GM12878 (cell line): ENCODE data around the gene NKD1. TPM values are rescaled to one million over a fixed set of nuclear protein-coding genes. Genes with fewer than 3 reads are reported as not detected.

Source experiments
- ATAC-seq: fragments of 200-7000 bp; cut with Tn5 transposase; 3 replicates; pipeline ENCODE4 v1.9.1; 2020; ENCODE audit warnings: mild to moderate bottlenecking, moderate library complexity
- BruUV-seq: library from RNA; stranded (reverse); fragments of 400-500 nt; replicated peaks from 2 replicates; lab custom pipeline; 2021; lab: Mats Ljungman, UMichigan
- CTCF ChIA-PET: fragments of 300-600 bp; sonication (Branson Sonifier 250); formaldehyde crosslinking; extraction: SDS; loops from one replicate; lab custom pipeline; 2021; ENCODE audit warnings: inconsistent platforms; lab: Yijun Ruan, JAX
- POLR2A ChIA-PET: fragments of 350-600 bp; formaldehyde crosslinking; extraction: SDS; loops from one replicate; lab custom pipeline; 2021; ENCODE audit warnings: inconsistent platforms; lab: Charles Lee
- RAD21 ChIA-PET: fragments of 300-600 bp; sonication (Branson Sonifier 250); formaldehyde crosslinking; loops from one replicate; lab custom pipeline; 2023; ENCODE audit warnings: antibody characterized with exemption; ENCODE audit not compliant: unreplicated experiment; lab: Charles Lee
- SMC1A ChIA-PET: fragments of 300-600 bp; sonication (Branson Sonifier 250); formaldehyde crosslinking; loops from one replicate; lab custom pipeline; 2023; ENCODE audit not compliant: unreplicated experiment, uncharacterized antibody; lab: Charles Lee
- DNase-seq: peaks from one replicate; pipeline ENCODE4 v3.0.0-alpha.2; 2011; ENCODE audit warnings: low read depth, low spot score
- FAIRE-seq: peaks from 3 replicates; lab custom pipeline; 2011; peaks lifted over from hg19 to GRCh38; lab: Jason Lieb, UNC
- H2AFZ ChIP-seq: 2 replicates; pipeline ENCODE4 v1.6.0; 2011; ENCODE audit warnings: low read depth, low read length, control low read depth; ENCODE audit not compliant: control insufficient read depth
- H3K27ac ChIP-seq: 2 replicates; pipeline ENCODE4 v1.5.1; 2011; ENCODE audit warnings: control low read depth; ENCODE audit not compliant: control insufficient read depth, insufficient read depth
- H3K27me3 ChIP-seq, 2 experiments: replicated peaks in 1 of 2; 2 replicates each; pipeline versions ENCODE4 v1.6.0 to v1.6.1; 2011; ENCODE audit warnings: low read length in 1 of 2; ENCODE audit not compliant: control insufficient read depth in 2 of 2, insufficient read depth in 2 of 2
- H3K36me3 ChIP-seq, 2 experiments: 2 replicates each; pipeline ENCODE4 v1.5.1; 2011; ENCODE audit warnings: low read length in 1 of 2; ENCODE audit not compliant: control insufficient read depth in 2 of 2, insufficient read depth in 2 of 2
- H3K4me1 ChIP-seq: 2 replicates; pipeline ENCODE4 v1.6.1; 2011; ENCODE audit warnings: mild to moderate bottlenecking, low read length, moderate library complexity, mixed read lengths; ENCODE audit not compliant: control insufficient read depth, insufficient read depth
- H3K4me2 ChIP-seq: 2 replicates; pipeline ENCODE4 v1.6.0; 2011; ENCODE audit warnings: control low read depth; ENCODE audit not compliant: control insufficient read depth, insufficient read depth
- H3K4me3 ChIP-seq: fragments of 200-600 bp; sonication (generic); 2 replicates; pipeline ENCODE4 v1.5.1; 2016
- H3K79me2 ChIP-seq: 2 replicates; pipeline ENCODE4 v1.6.0; 2011; ENCODE audit warnings: low read length; ENCODE audit not compliant: control insufficient read depth, insufficient read depth
- H3K9ac ChIP-seq: 2 replicates; pipeline ENCODE4 v1.8.0; 2011; ENCODE audit warnings: low read length, control low read depth, mixed read lengths; ENCODE audit not compliant: control insufficient read depth, insufficient read depth
- H3K9me3 ChIP-seq: replicated peaks from 3 replicates; pipeline ENCODE4 v1.5.1; 2011; ENCODE audit warnings: mild to moderate bottlenecking, low read length; ENCODE audit not compliant: control insufficient read depth, insufficient read depth
- H4K20me1 ChIP-seq: 2 replicates; pipeline ENCODE4 v1.6.0; 2011; ENCODE audit not compliant: control insufficient read depth, insufficient read depth
- BCLAF1 ChIP-seq: fragments of 450-650 bp; IDR thresholded peaks from 2 replicates; pipeline ENCODE4 v1.6.1; 2017; ENCODE audit warnings: antibody characterized with exemption, mild to moderate bottlenecking, moderate library complexity
- BMI1 ChIP-seq: fragments of 450-650 bp; IDR thresholded peaks from 2 replicates; pipeline ENCODE4 v1.6.1; 2016; ENCODE audit warnings: mild to moderate bottlenecking, moderate library complexity, borderline replicate concordance
- CEBPB ChIP-seq, 2 experiments: fragments of 150-350 bp in 1 of 2; IDR thresholded peaks; 2 replicates each; pipeline ENCODE4 v1.6.1; 2012 to 2014; ENCODE audit warnings: low read depth in 2 of 2, low read length in 2 of 2, borderline replicate concordance in 1 of 2, inconsistent platforms in 1 of 2
- EP300 ChIP-seq, 2 experiments: fragments of 150-350 bp in 1 of 2; IDR thresholded peaks; 2 replicates each; pipeline ENCODE4 v1.6.1; 2011 to 2012; ENCODE audit warnings: low read depth in 2 of 2, low read length in 2 of 2, borderline replicate concordance in 1 of 2, improper control_type of control experiment in 1 of 2, inconsistent platforms in 1 of 2; ENCODE audit not compliant: control insufficient read depth in 1 of 2
- HDAC2 ChIP-seq: fragments of 200-600 bp; sonication (generic); IDR thresholded peaks from 2 replicates; pipeline ENCODE4 v1.6.1; 2017
- JUNB ChIP-seq: IDR thresholded peaks from 2 replicates; pipeline ENCODE4 v1.6.1; 2016; ENCODE audit warnings: antibody characterized with exemption, mild to moderate bottlenecking
- MEF2B ChIP-seq: fragments of 450-650 bp; IDR thresholded peaks from 2 replicates; pipeline ENCODE4 v1.6.1; 2018; ENCODE audit warnings: mild to moderate bottlenecking, moderate library complexity; ENCODE audit not compliant: partially characterized antibody, poor library complexity, severe bottlenecking
- NFXL1 ChIP-seq: fragments of 450-650 bp; IDR thresholded peaks from 2 replicates; pipeline ENCODE4 v1.6.1; 2017; ENCODE audit warnings: antibody characterized with exemption, mild to moderate bottlenecking, borderline replicate concordance
- NFYB ChIP-seq: IDR thresholded peaks from 2 replicates; pipeline ENCODE4 v1.6.1; 2011; ENCODE audit warnings: low read depth, mild to moderate bottlenecking, low read length, improper control_type of control experiment, moderate library complexity; ENCODE audit not compliant: insufficient read depth
- PAX5 ChIP-seq: IDR thresholded peaks from 2 replicates; pipeline ENCODE4 v1.6.1; 2011; ENCODE audit warnings: low read depth, low read length, borderline replicate concordance
- PAX8 ChIP-seq: fragments of 450-650 bp; IDR thresholded peaks from 2 replicates; pipeline ENCODE4 v1.6.1; 2017; ENCODE audit warnings: mild to moderate bottlenecking, moderate library complexity
- POU2F2 ChIP-seq: IDR thresholded peaks from 3 replicates; pipeline ENCODE4 v1.6.1; 2011; ENCODE audit warnings: low read depth, mild to moderate bottlenecking, low read length, borderline replicate concordance
- RAD51 ChIP-seq: fragments of 450-650 bp; IDR thresholded peaks from 2 replicates; pipeline ENCODE4 v1.6.1; 2016; ENCODE audit warnings: moderate library complexity, mild to moderate bottlenecking, inconsistent platforms
- SMAD5 ChIP-seq: IDR thresholded peaks from 2 replicates; pipeline ENCODE4 v1.6.1; 2016; ENCODE audit warnings: antibody characterized with exemption, low read depth
- SMARCA5 ChIP-seq: fragments of 450-650 bp; IDR thresholded peaks from 2 replicates; pipeline ENCODE4 v1.6.1; 2017; ENCODE audit warnings: mild to moderate bottlenecking
- STAT1 ChIP-seq: fragments of 450-650 bp; conservative IDR thresholded peaks from 2 replicates; pipeline ENCODE4 v1.6.1; 2014; ENCODE audit warnings: antibody characterized with exemption, mild to moderate bottlenecking
- TARDBP ChIP-seq: IDR thresholded peaks from 2 replicates; pipeline ENCODE4 v1.6.1; 2016; ENCODE audit warnings: borderline replicate concordance
- ZBED1 ChIP-seq: IDR thresholded peaks from 2 replicates; pipeline ENCODE4 v1.6.1; 2016; ENCODE audit warnings: borderline replicate concordance
- ZNF207 ChIP-seq: fragments of 450-650 bp; IDR thresholded peaks from 2 replicates; pipeline ENCODE4 v1.6.1; 2014; ENCODE audit warnings: antibody characterized with exemption, mild to moderate bottlenecking, borderline replicate concordance
- WGBS: methylation state at CpG from one replicate; pipeline ENCODE4 v1.1.6; 2016; ENCODE audit warnings: low lambda C conversion rate; ENCODE audit not compliant: insufficient replicate concordance, insufficient coverage; ENCODE audit errors: missing lambda C conversion rate; 5-methylcytosine and 5-hydroxymethylcytosine counted together
- in situ Hi-C: fragments of 300-500 bp; cut with MboI; formaldehyde crosslinking; loops from 9 replicates; pipeline ENCODE4 v1.14.3; 2018; ENCODE audit warnings: mixed read lengths
- intact Hi-C: fragments of 100-400 bp; cut with micrococcal nuclease; formaldehyde crosslinking; loops from one replicate; pipeline ENCODE4 v1.14.2; 2022; ENCODE audit not compliant: unreplicated experiment
- polyA plus RNA-seq, 11 experiments: library from polyadenylated mRNA; depleted of rRNA in 4 of 11; unstranded in 6 of 11; stranded (reverse) in 5 of 11; fragments of >200 nt; fragmentation: Nextera tagmentation in 4 of 11; fragmentation: Illumina TruSeq in 1 of 11; extraction: Ambion mirVana in 4 of 11; extraction: Trizol in 1 of 11; gene quantifications; 1 replicate in 1 of 11; 2 replicates in 10 of 11; pipeline versions ENCODE4 v1.2.1 to v1.2.3, GENCODE V29; 2011 to 2016; ENCODE audit warnings: inconsistent platforms in 2 of 11, missing spikeins in 2 of 11, low read depth in 1 of 11
- total RNA-seq, 4 experiments: library from RNA; depleted of rRNA in 3 of 4; stranded (reverse); fragments of >200 nt in 3 of 4; fragmentation: Illumina TruSeq in 1 of 4; extraction: Trizol in 1 of 4; gene quantifications; 2 replicates each; pipeline versions ENCODE4 v1.2.1 to v1.2.3, GENCODE V29; 2013 to 2021
- TF ChIP-seq, protein P1 (sequence below): fragments of 450-650 bp; IDR thresholded peaks from 2 replicates; pipeline ENCODE4 v1.6.1; 2018; ENCODE audit warnings: mild to moderate bottlenecking, low read depth, moderate library complexity; ENCODE audit not compliant: partially characterized antibody

NKD1 gene
- total and polyA plus RNA-seq, 10 of the 15 experiments (the other 5 are each of a cell fraction or from before 2014, with no cell fraction given): under 0.01 to 0.49 (median 0.04) TPM; not detected in 2

DNA sequence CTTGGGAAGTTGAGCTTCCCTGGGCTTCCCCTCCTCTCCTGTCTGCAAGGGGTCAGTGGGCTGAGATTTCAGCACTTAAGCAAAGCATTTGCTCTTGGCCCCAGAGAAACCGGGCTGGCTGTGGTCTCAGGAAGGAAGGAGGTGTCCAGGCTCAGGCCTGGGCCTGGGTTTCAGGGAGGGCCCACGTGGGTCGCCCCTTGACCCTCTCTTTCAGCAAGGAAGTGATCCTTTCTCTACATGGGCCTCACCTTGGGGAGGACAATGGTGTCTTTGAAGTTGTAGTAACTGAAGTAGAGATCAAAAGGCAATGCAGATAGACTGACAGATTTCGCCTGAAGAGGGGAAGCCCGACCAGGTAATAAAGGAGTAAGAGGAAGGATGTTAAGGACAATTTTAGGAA, 147.9 kb downstream of the NKD1 start:
- H3K4me2 ChIP-seq: peak overlapping the region; percentile 100
- in situ Hi-C loops (no loop called here), intact Hi-C loops (loop anchor here (1.0 to 5.0 kb wide), 2 partner anchors 12 to 419 kb away; no protein-coding TSS in a partner anchor)
- peaks cover 65% of the 10 kb centered on the region for H3K79me2 ChIP-seq
- peaks cover 0 to 3% of the 10 kb centered on the region in 2 experiments; a peak in 1 of 4 replicates for H3K36me3 ChIP-seq
- H3K4me1 ChIP-seq: peaks cover 57% of the 10 kb centered on the region
- ChIA-PET RAD21 (interaction anchor here (0.7 to 9.9 kb wide), 9 partner anchors 12 to 110 kb away, joined by 3 to 121 read pairs (median 28); partner anchors contain the start of genes CYLD and SNX20), SMC1A (interaction anchor here (1.3 to 8.3 kb wide), 8 partner anchors 13 to 49 kb away, joined by 5 to 190 read pairs (median 22); partner anchors contain the start of genes CYLD and SNX20), CTCF (interaction anchor here (0.7 to 9.4 kb wide), 11 partner anchors 11 to 109 kb away, joined by 3 to 86 read pairs (median 10); partner anchors contain the start of gene CYLD), POLR2A (interaction anchor here (0.6 to 8.3 kb wide), 9 partner anchors 12 to 746 kb away, joined by 3 to 116 read pairs (median 9); partner anchors contain the start of genes CYLD and SNX20)
- peak overlapping the region; percentile 95 for H3K27ac ChIP-seq
- ATAC-seq (peak; percentile 45), DNase-seq (no peak), FAIRE-seq (no peak)
- 2% methylated on average over 5 of the region's 5 CpGs for WGBS
- H3K27me3 ChIP-seq: no peaks in the 10 kb centered on the region
- H3K4me3 ChIP-seq: peak overlapping the region; percentile 72; the same call in 1 of the 2 replicates
- H2AFZ ChIP-seq: no peak overlapping the region; the same call in 1 of the 2 replicates
- H3K9me3 ChIP-seq: no peaks in the 10 kb centered on the region
- TSS peak; percentile 99 for BruUV-seq
- no peaks in the 10 kb centered on the region for H4K20me1 ChIP-seq
- H3K9ac ChIP-seq: peak overlapping the region; percentile 85
- TF ChIP-seq CEBPB (IDR thresholded peaks at IDR 0.05; ENCODE audit: borderline replicate concordance in 1 of 2, low read depth in 2 of 2, low read length in 2 of 2): no peak
- TF ChIP-seq POU2F2: no peak
- TF ChIP-seq TARDBP: no peak
- TF ChIP-seq, protein P1, sequence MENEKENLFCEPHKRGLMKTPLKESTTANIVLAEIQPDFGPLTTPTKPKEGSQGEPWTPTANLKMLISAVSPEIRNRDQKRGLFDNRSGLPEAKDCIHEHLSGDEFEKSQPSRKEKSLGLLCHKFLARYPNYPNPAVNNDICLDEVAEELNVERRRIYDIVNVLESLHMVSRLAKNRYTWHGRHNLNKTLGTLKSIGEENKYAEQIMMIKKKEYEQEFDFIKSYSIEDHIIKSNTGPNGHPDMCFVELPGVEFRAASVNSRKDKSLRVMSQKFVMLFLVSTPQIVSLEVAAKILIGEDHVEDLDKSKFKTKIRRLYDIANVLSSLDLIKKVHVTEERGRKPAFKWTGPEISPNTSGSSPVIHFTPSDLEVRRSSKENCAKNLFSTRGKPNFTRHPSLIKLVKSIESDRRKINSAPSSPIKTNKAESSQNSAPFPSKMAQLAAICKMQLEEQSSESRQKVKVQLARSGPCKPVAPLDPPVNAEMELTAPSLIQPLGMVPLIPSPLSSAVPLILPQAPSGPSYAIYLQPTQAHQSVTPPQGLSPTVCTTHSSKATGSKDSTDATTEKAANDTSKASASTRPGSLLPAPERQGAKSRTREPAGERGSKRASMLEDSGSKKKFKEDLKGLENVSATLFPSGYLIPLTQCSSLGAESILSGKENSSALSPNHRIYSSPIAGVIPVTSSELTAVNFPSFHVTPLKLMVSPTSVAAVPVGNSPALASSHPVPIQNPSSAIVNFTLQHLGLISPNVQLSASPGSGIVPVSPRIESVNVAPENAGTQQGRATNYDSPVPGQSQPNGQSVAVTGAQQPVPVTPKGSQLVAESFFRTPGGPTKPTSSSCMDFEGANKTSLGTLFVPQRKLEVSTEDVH: no peak
- TF ChIP-seq MEF2B: no peak
- TF ChIP-seq PAX5: no peak
- TF ChIP-seq JUNB: no peak
- TF ChIP-seq BCLAF1: no peak
- no peak for TF ChIP-seq STAT1
- TF ChIP-seq ZNF207: no peak
- TF ChIP-seq BMI1: no peak
- no peak for TF ChIP-seq NFYB
- TF ChIP-seq PAX8: no peak
- TF ChIP-seq ZBED1: no peak
- TF ChIP-seq HDAC2: no peak
- TF ChIP-seq SMAD5: no peak
- no peak for TF ChIP-seq NFXL1
- no peak for TF ChIP-seq SMARCA5
- TF ChIP-seq EP300 (IDR thresholded peaks at IDR 0.05; ENCODE audit: borderline replicate concordance in 1 of 2, control insufficient read depth in 1 of 2, low read depth in 2 of 2, low read length in 2 of 2): no peak
- no peak for TF ChIP-seq RAD51
